ENCODE measurements around the gene PPIP5K1.

The PPIP5K1 gene

DNA sequence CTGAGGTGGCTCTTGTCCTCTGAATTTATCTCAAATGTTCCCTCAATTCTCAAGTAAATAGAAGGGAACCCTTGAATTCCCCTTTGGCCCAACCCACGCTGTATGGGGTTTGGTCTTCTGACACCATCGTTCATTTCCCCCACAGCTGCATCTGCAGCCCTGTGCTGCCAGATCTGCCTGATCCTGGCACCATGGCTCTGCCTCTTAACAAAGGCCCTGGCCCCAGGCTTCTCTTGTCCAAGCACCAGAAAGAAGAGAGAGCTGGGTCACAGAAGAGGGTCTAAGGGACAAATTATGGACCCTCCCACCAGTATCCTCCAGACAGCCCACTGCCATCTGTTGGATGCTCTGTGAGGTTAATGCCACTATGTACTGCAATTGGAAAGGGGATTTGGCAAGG lies 70.8 kb downstream of the PPIP5K1 start:
- peaks cover 1 to 36% (median 22%) of the 10 kb centered on the region in 5 donors for H3K4me1 ChIP-seq (ENCODE audit: control insufficient read depth in 5 of 5, insufficient read depth in 5 of 5, low read length in 5 of 5)
- peaks cover 0 to 25% (median 19%) of the 10 kb centered on the region in 5 donors for H3K36me3 ChIP-seq (ENCODE audit: control insufficient read depth in 5 of 5, insufficient read depth in 5 of 5, low read length in 5 of 5)
- peak overlapping the region; percentile 60 for H3K27ac ChIP-seq (ENCODE audit: low read depth, low read length)
- no peaks in the 10 kb centered on the region for H3K9me3 ChIP-seq (ENCODE audit: control insufficient read depth in 5 of 5, low read length in 5 of 5)
- no peak overlapping the region for H3K9ac ChIP-seq (ENCODE audit: low read length in 5 of 5)
- H3K4me3 ChIP-seq (ENCODE audit: low read depth in 1 of 5, low read length in 5 of 5): peak overlapping the region in 1 of 5 donors; percentile 1
- H3K27me3 ChIP-seq (ENCODE audit: control insufficient read depth in 5 of 5, insufficient read depth in 4 of 5, low read length in 5 of 5): peaks cover 10 to 35% (median 22%) of the 10 kb centered on the region in 5 donors

GRCh38 chr15:43518197-43518761 lies 71.7 kb downstream of the PPIP5K1 start:
- peak overlapping the region; percentile 60 for H3K27ac ChIP-seq (ENCODE audit: low read depth, low read length)
- H3K9me3 ChIP-seq (ENCODE audit: control insufficient read depth in 5 of 5, low read length in 5 of 5): no peaks in the 10 kb centered on the region
- peak overlapping the region in 2 of 5 donors; percentile 24 to 60 for H3K9ac ChIP-seq (ENCODE audit: low read length in 5 of 5)
- peaks cover 1 to 42% (median 24%) of the 10 kb centered on the region in 5 donors for H3K4me1 ChIP-seq (ENCODE audit: control insufficient read depth in 5 of 5, insufficient read depth in 5 of 5, low read length in 5 of 5)
- peaks cover 10 to 35% (median 22%) of the 10 kb centered on the region in 5 donors for H3K27me3 ChIP-seq (ENCODE audit: control insufficient read depth in 5 of 5, insufficient read depth in 4 of 5, low read length in 5 of 5)
- H3K4me3 ChIP-seq (ENCODE audit: low read depth in 1 of 5, low read length in 5 of 5): peak overlapping the region; percentile 36 to 75 (median 62)
- peaks cover 0 to 18% (median 14%) of the 10 kb centered on the region in 5 donors for H3K36me3 ChIP-seq (ENCODE audit: control insufficient read depth in 5 of 5, insufficient read depth in 5 of 5, low read length in 5 of 5)

GRCh38 chr15:43517354-43518196 lies 72.4 kb downstream of the PPIP5K1 start, which contains the start of gene MAP1A:
Gene MAP1A, plus strand, starts transcription at chr15:43517608. Its CDS starts 3,866 bp downstream, at chr15:43521474.
- Histone ChIP-seq H3K9me3 (ENCODE audit: control insufficient read depth in 5 of 5, low read length in 5 of 5) (no peaks in the 10 kb centered on the region), H3K27me3 (ENCODE audit: control insufficient read depth in 5 of 5, insufficient read depth in 4 of 5, low read length in 5 of 5) (peaks cover 10 to 35% (median 22%) of the 10 kb centered on the region in 5 donors), H3K9ac (ENCODE audit: low read length in 5 of 5) (peak within 1 kb of the TSS in 2 of 5 donors; percentile 24 to 60), H3K4me3 (ENCODE audit: low read depth in 1 of 5, low read length in 5 of 5) (peak within 1 kb of the TSS; percentile 36 to 75 (median 62)), H3K36me3 (ENCODE audit: control insufficient read depth in 5 of 5, insufficient read depth in 5 of 5, low read length in 5 of 5) (peaks cover 0 to 17% (median 13%) of the 10 kb centered on the region in 5 donors), H3K4me1 (ENCODE audit: control insufficient read depth in 5 of 5, insufficient read depth in 5 of 5, low read length in 5 of 5) (peaks cover 1 to 42% (median 24%) of the 10 kb centered on the region in 5 donors), H3K27ac (ENCODE audit: low read depth, low read length) (peak within 1 kb of the TSS; percentile 60)

DNA sequence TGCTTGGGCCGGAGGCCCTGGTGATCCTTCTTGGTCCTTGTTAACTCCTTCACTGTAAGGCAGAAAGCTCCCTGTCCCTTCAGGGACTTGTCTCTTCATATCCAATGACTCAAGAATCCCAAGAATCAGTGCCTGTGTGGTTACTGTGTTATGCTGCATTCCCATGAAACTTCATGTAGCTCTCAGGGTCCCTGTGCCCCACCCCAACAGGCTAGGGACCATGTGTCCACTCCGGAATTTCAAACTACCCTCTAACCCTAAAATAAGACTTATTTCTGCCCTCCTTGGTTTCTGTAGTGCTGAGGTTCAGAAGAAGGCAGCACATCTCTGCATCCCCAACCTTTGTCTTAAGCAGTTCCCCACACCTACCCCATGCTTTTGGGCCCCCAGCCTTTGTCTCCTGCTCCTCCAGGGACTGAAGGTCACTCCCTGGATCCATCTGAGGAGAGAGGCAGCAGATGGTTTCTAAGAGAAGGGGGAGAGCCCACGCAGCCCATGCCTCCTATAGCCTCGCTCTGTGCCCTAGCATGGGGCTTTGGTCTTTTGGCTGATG lies 73.1 kb downstream of the PPIP5K1 start:
- Histone ChIP-seq H3K27ac (ENCODE audit: low read depth, low read length) (peak overlapping the region; percentile 14), H3K4me3 (ENCODE audit: low read depth in 1 of 5, low read length in 5 of 5) (peak overlapping the region; percentile 22 to 62 (median 49)), H3K9me3 (ENCODE audit: control insufficient read depth in 5 of 5, low read length in 5 of 5) (no peaks in the 10 kb centered on the region), H3K9ac (ENCODE audit: low read length in 5 of 5) (no peak overlapping the region), H3K36me3 (ENCODE audit: control insufficient read depth in 5 of 5, insufficient read depth in 5 of 5, low read length in 5 of 5) (peaks cover 0 to 14% (median 6%) of the 10 kb centered on the region in 5 donors), H3K4me1 (ENCODE audit: control insufficient read depth in 5 of 5, insufficient read depth in 5 of 5, low read length in 5 of 5) (peaks cover 1 to 42% (median 24%) of the 10 kb centered on the region in 5 donors), H3K27me3 (ENCODE audit: control insufficient read depth in 5 of 5, insufficient read depth in 4 of 5, low read length in 5 of 5) (peaks cover 10 to 32% (median 22%) of the 10 kb centered on the region in 5 donors)

DNA sequence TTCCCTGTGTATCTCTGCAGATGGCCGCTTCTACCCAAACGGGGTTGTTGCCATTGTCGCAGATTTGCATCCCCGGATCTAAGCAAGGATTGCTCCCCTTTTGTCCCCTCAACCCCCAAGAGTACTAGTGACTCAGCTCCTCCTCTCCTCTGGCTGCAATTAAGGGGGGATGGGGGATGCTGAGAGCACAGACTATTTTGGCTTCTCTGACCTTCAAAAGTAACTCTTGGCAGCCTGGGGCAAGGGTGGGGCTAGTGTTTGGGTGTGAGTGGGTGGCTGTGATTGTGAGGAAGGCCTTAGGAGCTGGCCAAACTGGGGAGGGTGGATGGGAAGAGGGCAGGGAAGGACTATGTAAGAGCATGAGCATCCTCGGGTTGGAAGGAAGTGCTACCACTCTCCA lies 73.8 kb downstream of the PPIP5K1 start:
- H3K4me1 ChIP-seq (ENCODE audit: control insufficient read depth in 5 of 5, insufficient read depth in 5 of 5, low read length in 5 of 5): peaks cover 2 to 47% (median 30%) of the 10 kb centered on the region in 5 donors
- H3K4me3 ChIP-seq (ENCODE audit: low read depth in 1 of 5, low read length in 5 of 5): peak overlapping the region in 2 of 5 donors; percentile 59 to 62
- peaks cover 0 to 7% (median 0%) of the 10 kb centered on the region in 5 donors for H3K36me3 ChIP-seq (ENCODE audit: control insufficient read depth in 5 of 5, insufficient read depth in 5 of 5, low read length in 5 of 5)
- no peak overlapping the region for H3K9ac ChIP-seq (ENCODE audit: low read length in 5 of 5)
- H3K9me3 ChIP-seq (ENCODE audit: control insufficient read depth in 5 of 5, low read length in 5 of 5): no peaks in the 10 kb centered on the region
- peak overlapping the region; percentile 14 for H3K27ac ChIP-seq (ENCODE audit: low read depth, low read length)
- H3K27me3 ChIP-seq (ENCODE audit: control insufficient read depth in 5 of 5, insufficient read depth in 4 of 5, low read length in 5 of 5): peaks cover 10 to 30% (median 22%) of the 10 kb centered on the region in 5 donors

DNA sequence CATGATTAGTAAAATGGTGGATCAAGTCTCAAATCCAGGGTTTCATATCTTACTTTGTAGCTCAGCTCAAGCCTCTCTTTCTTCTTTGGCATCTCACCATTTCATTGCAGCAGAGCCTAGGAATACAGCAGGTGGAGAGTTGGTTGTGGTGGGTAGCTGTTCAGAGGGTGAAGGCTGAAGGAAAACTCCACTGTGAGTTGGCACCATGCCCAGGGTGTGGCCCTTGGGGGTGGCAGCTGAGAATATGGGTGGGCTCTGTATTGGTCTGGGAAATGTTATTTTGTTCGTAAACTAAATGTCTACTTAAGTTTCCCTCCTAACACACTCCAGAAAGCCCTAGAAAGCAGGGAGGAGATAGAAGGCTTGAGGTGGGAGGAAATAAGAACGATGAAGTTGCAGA lies 74.3 kb downstream of the PPIP5K1 start:
- H3K9ac ChIP-seq (ENCODE audit: low read length in 5 of 5): no peak overlapping the region
- peaks cover 10 to 30% (median 22%) of the 10 kb centered on the region in 5 donors for H3K27me3 ChIP-seq (ENCODE audit: control insufficient read depth in 5 of 5, insufficient read depth in 4 of 5, low read length in 5 of 5)
- H3K27ac ChIP-seq (ENCODE audit: low read depth, low read length): peak overlapping the region; percentile 14
- H3K36me3 ChIP-seq (ENCODE audit: control insufficient read depth in 5 of 5, insufficient read depth in 5 of 5, low read length in 5 of 5): peaks cover 0 to 3% (median 0%) of the 10 kb centered on the region in 5 donors
- no peak overlapping the region for H3K4me3 ChIP-seq (ENCODE audit: low read depth in 1 of 5, low read length in 5 of 5)
- no peaks in the 10 kb centered on the region for H3K9me3 ChIP-seq (ENCODE audit: control insufficient read depth in 5 of 5, low read length in 5 of 5)
- peaks cover 5 to 51% (median 34%) of the 10 kb centered on the region in 5 donors for H3K4me1 ChIP-seq (ENCODE audit: control insufficient read depth in 5 of 5, insufficient read depth in 5 of 5, low read length in 5 of 5)

GRCh38 chr15:43514241-43515057 lies 75.6 kb downstream of the PPIP5K1 start:
- Histone ChIP-seq H3K27ac (ENCODE audit: low read depth, low read length) (peak overlapping the region; percentile 14), H3K9ac (ENCODE audit: low read length in 5 of 5) (peak overlapping the region in 1 of 5 donors; percentile 30), H3K9me3 (ENCODE audit: control insufficient read depth in 5 of 5, low read length in 5 of 5) (no peaks in the 10 kb centered on the region)

DNA sequence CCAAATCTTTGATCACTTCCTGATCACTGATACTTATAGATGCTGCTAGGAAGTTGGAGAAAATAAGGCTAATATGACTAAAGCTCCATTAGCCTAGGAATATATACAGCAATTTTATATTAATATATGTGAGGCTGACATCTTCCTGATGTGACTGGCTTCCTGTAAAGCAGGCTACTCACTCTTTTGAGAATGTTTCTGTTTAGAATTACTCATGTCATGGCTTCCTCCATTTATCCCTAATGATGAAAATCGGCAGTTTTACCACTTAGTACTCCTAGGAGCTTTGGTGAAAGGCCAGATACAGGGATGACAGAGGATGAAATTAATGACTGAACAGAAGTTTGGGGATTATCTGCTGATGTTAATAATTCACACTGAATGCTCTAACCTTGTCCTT lies 76.5 kb downstream of the PPIP5K1 start:
- H3K27me3 ChIP-seq (ENCODE audit: control insufficient read depth in 5 of 5, insufficient read depth in 4 of 5, low read length in 5 of 5): peaks cover 10 to 30% (median 20%) of the 10 kb centered on the region in 5 donors
- H3K9me3 ChIP-seq (ENCODE audit: control insufficient read depth in 5 of 5, low read length in 5 of 5): no peaks in the 10 kb centered on the region
- no peak overlapping the region for H3K9ac ChIP-seq (ENCODE audit: low read length in 5 of 5)
- H3K27ac ChIP-seq (ENCODE audit: low read depth, low read length): peak overlapping the region; percentile 14
- H3K36me3 ChIP-seq (ENCODE audit: control insufficient read depth in 5 of 5, insufficient read depth in 5 of 5, low read length in 5 of 5): no peaks in the 10 kb centered on the region
- H3K4me3 ChIP-seq (ENCODE audit: low read depth in 1 of 5, low read length in 5 of 5): no peak overlapping the region
- H3K4me1 ChIP-seq (ENCODE audit: control insufficient read depth in 5 of 5, insufficient read depth in 5 of 5, low read length in 5 of 5): peaks cover 5 to 65% (median 45%) of the 10 kb centered on the region in 5 donors

More at GRCh38 chr15:43514241-43515057, 75.6 kb downstream of the PPIP5K1 start:
- peaks cover 6 to 61% (median 44%) of the 10 kb centered on the region in 5 donors for H3K4me1 ChIP-seq (ENCODE audit: control insufficient read depth in 5 of 5, insufficient read depth in 5 of 5, low read length in 5 of 5)
- peaks cover 10 to 30% (median 22%) of the 10 kb centered on the region in 5 donors for H3K27me3 ChIP-seq (ENCODE audit: control insufficient read depth in 5 of 5, insufficient read depth in 4 of 5, low read length in 5 of 5)
- no peak overlapping the region for H3K4me3 ChIP-seq (ENCODE audit: low read depth in 1 of 5, low read length in 5 of 5)
- H3K36me3 ChIP-seq (ENCODE audit: control insufficient read depth in 5 of 5, insufficient read depth in 5 of 5, low read length in 5 of 5): no peaks in the 10 kb centered on the region

Data from subcutaneous abdominal adipose tissue (tissue), 5 donors.